HUDEP-2 (cell line): ENCODE measurements around the gene MARCHF7.
"Not testable (repeated sequence)": the region's sequence is repeated elsewhere in the genome, so short reads cannot be mapped to it uniquely, and the experiment has no call there.

Source experiments
- DNase-seq, 76 experiments: peaks; one replicate each; lab custom pipeline; 2025; ENCODE audit not compliant: unreplicated experiment in 76 of 76; lab: John Stamatoyannopoulos, UW

The MARCHF7 gene

GRCh38 chr2:159716857-159717256 is 4.6 kb downstream of the MARCHF7 start:
- no peak for DNase-seq

GRCh38 chr2:159720676-159721075 is 8.4 kb downstream of the MARCHF7 start:
- DNase-seq, result no peak

- DNase-seq, result no peak
Observed at GRCh38 chr2:159722580-159722979, 10.3 kb downstream of the MARCHF7 start.

GRCh38 chr2:159724795-159725572 is 12.7 kb downstream of the MARCHF7 start:
- not testable (repeated sequence) for DNase-seq

- no peak for DNase-seq
Observed at GRCh38 chr2:159725713-159726112, 13.4 kb downstream of the MARCHF7 start.

GRCh38 chr2:159728629-159729028 is 16.3 kb downstream of the MARCHF7 start:
- no peak for DNase-seq

GRCh38 chr2:159735648-159736047 is 23.3 kb downstream of the MARCHF7 start:
- no peak for DNase-seq

GRCh38 chr2:159736048-159736447 is 23.7 kb downstream of the MARCHF7 start:
- DNase-seq, result no peak

GRCh38 chr2:159737292-159737916 is 25.1 kb downstream of the MARCHF7 start:
- DNase-seq, result no peak

GRCh38 chr2:159737917-159738296 is 25.6 kb downstream of the MARCHF7 start:
- DNase-seq, result no peak

GRCh38 chr2:159738509-159739390 is 26.4 kb downstream of the MARCHF7 start:
- DNase-seq, result no peak

GRCh38 chr2:159742846-159743245 is 30.5 kb downstream of the MARCHF7 start:
- no peak for DNase-seq

GRCh38 chr2:159744363-159744762 is 32.1 kb downstream of the MARCHF7 start:
- no peak for DNase-seq

- not testable (repeated sequence) for DNase-seq
Observed at GRCh38 chr2:159745237-159745636, 32.9 kb downstream of the MARCHF7 start.

GRCh38 chr2:159748089-159748488 is 35.8 kb downstream of the MARCHF7 start:
- DNase-seq, result no peak

GRCh38 chr2:159750873-159751272 is 38.6 kb downstream of the MARCHF7 start:
- DNase-seq, result no peak

- no peak for DNase-seq
Observed at GRCh38 chr2:159753797-159754196, 41.5 kb downstream of the MARCHF7 start.

- no peak for DNase-seq
Observed at GRCh38 chr2:159755014-159755413, 42.7 kb downstream of the MARCHF7 start.

GRCh38 chr2:159755788-159756187 is 43.5 kb downstream of the MARCHF7 start:
- DNase-seq, result no peak

- no peak for DNase-seq
Observed at GRCh38 chr2:159758239-159758638, 45.9 kb downstream of the MARCHF7 start.

- no peak for DNase-seq
Observed at GRCh38 chr2:159758686-159759085, 46.4 kb downstream of the MARCHF7 start.
